Endothelial cell of umbilical vein (primary cell): ENCODE measurements around the gene CYP11A1. TPM values are rescaled to one million over a fixed set of nuclear protein-coding genes. Genes with fewer than 3 reads are reported as not detected.

Experiments
- BruUV-seq: library from RNA; stranded (reverse); fragments of 400-500 nt; replicated peaks from 2 replicates; lab custom pipeline; 2021; lab: Mats Ljungman, UMichigan
- CTCF ChIA-PET: fragments of 300-600, 350-600 bp; sonication (Branson Sonifier 250); formaldehyde crosslinking; loops from one replicate; lab custom pipeline; 2021; ENCODE audit warnings: antibody characterized with exemption, inconsistent platforms; lab: Charles Lee
- POLR2A ChIA-PET: fragments of 300-600, 350-600 bp; sonication (Branson Sonifier 250); formaldehyde crosslinking; loops from one replicate; lab custom pipeline; 2021; ENCODE audit warnings: antibody characterized with exemption, inconsistent platforms; lab: Charles Lee
- DNase-seq: peaks from one replicate; pipeline ENCODE4 v3.0.0-alpha.2; 2011; ENCODE audit warnings: low read depth, low spot score
- FAIRE-seq: peaks from 2 replicates; lab custom pipeline; 2011; peaks lifted over from hg19 to GRCh38; lab: Jason Lieb, UNC
- H2AFZ ChIP-seq: 2 replicates; pipeline ENCODE4 v1.6.0; 2012; ENCODE audit warnings: low read depth, low read length, control low read depth, inconsistent platforms
- H3K27ac ChIP-seq: 2 replicates; pipeline ENCODE4 v1.5.1; 2011; ENCODE audit warnings: low read depth, mild to moderate bottlenecking, control low read depth, low read length, moderate library complexity; ENCODE audit not compliant: insufficient read depth
- H3K27me3 ChIP-seq, 2 experiments: 2 replicates each; pipeline versions ENCODE4 v1.6.0 to v1.6.1; 2011; ENCODE audit warnings: low read length in 2 of 2, mixed read lengths in 1 of 2; ENCODE audit not compliant: control insufficient read depth in 2 of 2, insufficient read depth in 2 of 2
- H3K36me3 ChIP-seq, 2 experiments: 2 replicates in 1 of 2; 3 replicates in 1 of 2; pipeline ENCODE4 v1.5.1; 2011; ENCODE audit warnings: low read length in 2 of 2, mild to moderate bottlenecking in 1 of 2, moderate library complexity in 1 of 2; ENCODE audit not compliant: control insufficient read depth in 2 of 2, insufficient read depth in 2 of 2; ENCODE audit errors: extremely low read depth in 1 of 2
- H3K4me1 ChIP-seq: 3 replicates; pipeline ENCODE4 v1.5.1; 2011; ENCODE audit warnings: mild to moderate bottlenecking, low read length; ENCODE audit not compliant: control insufficient read depth, insufficient read depth; ENCODE audit errors: extremely low read depth
- H3K4me2 ChIP-seq: 2 replicates; pipeline ENCODE4 v1.6.1; 2011; ENCODE audit warnings: low read length, control low read depth, mixed read lengths; ENCODE audit not compliant: insufficient read depth
- H3K4me3 ChIP-seq, 3 experiments: fragments of 200-600 bp in 1 of 3; sonication (generic), shearing (Covaris generic) in 1 of 3; replicated peaks in 1 of 3; 2 replicates each; pipeline ENCODE4 v1.5.1; 2011 to 2016; ENCODE audit warnings: control low read depth in 3 of 3, low read length in 3 of 3, mild to moderate bottlenecking in 2 of 3, inconsistent platforms in 1 of 3, low read depth in 1 of 3, moderate library complexity in 1 of 3; ENCODE audit not compliant: insufficient read depth in 1 of 3
- H3K79me2 ChIP-seq: 2 replicates; pipeline ENCODE4 v1.6.0; 2012; ENCODE audit warnings: low read length, inconsistent platforms; ENCODE audit not compliant: control insufficient read depth, insufficient read depth
- H3K9ac ChIP-seq: replicated peaks from 2 replicates; pipeline ENCODE3; 2011; ENCODE audit warnings: low read length, control low read depth; ENCODE audit not compliant: insufficient read depth; ENCODE audit errors: extremely low read depth
- H3K9me1 ChIP-seq: replicated peaks from 3 replicates; pipeline ENCODE4 v1.6.0; 2011; ENCODE audit warnings: mild to moderate bottlenecking, low read length; ENCODE audit not compliant: control insufficient read depth, insufficient read depth; ENCODE audit errors: extremely low read depth
- H3K9me3 ChIP-seq: replicated peaks from 2 replicates; pipeline ENCODE4 v1.5.1; 2012; ENCODE audit warnings: low read length, inconsistent platforms; ENCODE audit not compliant: control insufficient read depth, insufficient read depth
- H4K20me1 ChIP-seq: replicated peaks from 2 replicates; pipeline ENCODE3; 2011; ENCODE audit warnings: mild to moderate bottlenecking, low read length; ENCODE audit not compliant: control insufficient read depth, insufficient read depth; ENCODE audit errors: extremely low read depth
- EZH2 ChIP-seq: IDR thresholded peaks from 2 replicates; pipeline ENCODE4 v1.6.1; 2012; ENCODE audit warnings: borderline replicate concordance, low read depth, mild to moderate bottlenecking, moderate library complexity, low read length, inconsistent platforms; ENCODE audit not compliant: severe bottlenecking
- FOS ChIP-seq: IDR thresholded peaks from 2 replicates; pipeline ENCODE4 v1.6.1; 2011; ENCODE audit warnings: mild to moderate bottlenecking, low read length, moderate library complexity, borderline replicate concordance; ENCODE audit not compliant: insufficient read depth
- GATA2 ChIP-seq: IDR thresholded peaks from 2 replicates; pipeline ENCODE4 v1.7.0; 2011; ENCODE audit warnings: low read depth, mild to moderate bottlenecking, moderate library complexity, mixed read lengths, low read length; ENCODE audit not compliant: insufficient read length, insufficient read depth
- JUN ChIP-seq: IDR thresholded peaks from 2 replicates; pipeline ENCODE4 v1.6.1; 2011; ENCODE audit warnings: borderline replicate concordance, low read depth; ENCODE audit not compliant: insufficient read length, insufficient read depth
- MAX ChIP-seq: IDR thresholded peaks from 2 replicates; pipeline ENCODE4 v1.6.1; 2011; ENCODE audit not compliant: insufficient read depth, insufficient read length
- MYC ChIP-seq: IDR thresholded peaks from one replicate; pipeline ENCODE4 v1.6.1; 2011; ENCODE audit warnings: mild to moderate bottlenecking, low read depth, low read length
- POLR2A ChIP-seq: IDR thresholded peaks from 2 replicates; pipeline ENCODE4 v1.6.1; 2012; ENCODE audit warnings: low read depth, mild to moderate bottlenecking, control low read depth, low read length
- POLR2AphosphoS5 ChIP-seq: IDR thresholded peaks from 2 replicates; pipeline ENCODE4 v1.6.1; 2012; ENCODE audit warnings: low read depth, mild to moderate bottlenecking, control low read depth, low read length, moderate library complexity; ENCODE audit not compliant: insufficient read depth
- dilution Hi-C: fragments of 300-500 bp; cut with MboI; formaldehyde crosslinking; loops from one replicate; pipeline ENCODE4 v1.15.0; 2019; ENCODE audit warnings: low sequenced_read_pairs; ENCODE audit not compliant: extremely low pct_ligation_motif_present
- intact Hi-C: fragments of 100-400 bp; cut with micrococcal nuclease; formaldehyde crosslinking; loops from one replicate; pipeline ENCODE4 v1.10.0; 2022
- polyA plus RNA-seq, 4 experiments: library from polyadenylated mRNA; depleted of rRNA in 3 of 4; stranded (reverse) in 3 of 4; unstranded in 1 of 4; fragments of >200 nt; gene quantifications; 2 replicates each; pipeline versions ENCODE4 v1.2.1 to v1.2.3, GENCODE V29; 2011 to 2012; ENCODE audit warnings: missing spikeins in 1 of 4
- total RNA-seq: library from RNA; stranded (reverse); gene quantifications from 2 replicates; pipeline ENCODE4 v1.2.3, GENCODE V29; 2021
- TF ChIP-seq, protein P1 (sequence below), 2 donors: IDR thresholded peaks; 1 replicate in 1 of 2; 2 replicates in 1 of 2; pipeline ENCODE4 v1.5.1; 2011; ENCODE audit warnings: low read length in 2 of 2, mild to moderate bottlenecking in 2 of 2, moderate library complexity in 2 of 2, control low read depth in 1 of 2, inconsistent platforms in 1 of 2, low read depth in 1 of 2; ENCODE audit not compliant: insufficient read depth in 1 of 2; ENCODE audit errors: extremely low read depth in 1 of 2

CYP11A1 gene
- total and polyA plus RNA-seq, 2 donors (not counting 3 experiments of a cell fraction or from before 2014, with no cell fraction given), result 0.08 TPM; not detected in 1

GRCh38 chr15:74405823-74406222 lies 38.4 kb upstream of the CYP11A1 start:
- H3K4me1 ChIP-seq, result peaks cover 3% of the 10 kb centered on the region
- dilution Hi-C loops, result no loop called here
- H3K4me2 ChIP-seq, result no peak overlapping the region
- no peaks in the 10 kb centered on the region for H3K9me1 ChIP-seq
- H3K9me3 ChIP-seq, result no peaks in the 10 kb centered on the region
- H3K27ac ChIP-seq, result no peak overlapping the region
- POLR2A ChIA-PET, result interaction anchor here (0.6 kb wide), 1 partner anchor 54 kb away, joined by 4 read pairs; no protein-coding TSS in a partner anchor
- no peaks in the 10 kb centered on the region for H3K36me3 ChIP-seq
- no peaks in the 10 kb centered on the region for H4K20me1 ChIP-seq
- H3K9ac ChIP-seq, result no peak overlapping the region
- TF ChIP-seq POLR2AphosphoS5, result no peak
- TF ChIP-seq, protein P1, sequence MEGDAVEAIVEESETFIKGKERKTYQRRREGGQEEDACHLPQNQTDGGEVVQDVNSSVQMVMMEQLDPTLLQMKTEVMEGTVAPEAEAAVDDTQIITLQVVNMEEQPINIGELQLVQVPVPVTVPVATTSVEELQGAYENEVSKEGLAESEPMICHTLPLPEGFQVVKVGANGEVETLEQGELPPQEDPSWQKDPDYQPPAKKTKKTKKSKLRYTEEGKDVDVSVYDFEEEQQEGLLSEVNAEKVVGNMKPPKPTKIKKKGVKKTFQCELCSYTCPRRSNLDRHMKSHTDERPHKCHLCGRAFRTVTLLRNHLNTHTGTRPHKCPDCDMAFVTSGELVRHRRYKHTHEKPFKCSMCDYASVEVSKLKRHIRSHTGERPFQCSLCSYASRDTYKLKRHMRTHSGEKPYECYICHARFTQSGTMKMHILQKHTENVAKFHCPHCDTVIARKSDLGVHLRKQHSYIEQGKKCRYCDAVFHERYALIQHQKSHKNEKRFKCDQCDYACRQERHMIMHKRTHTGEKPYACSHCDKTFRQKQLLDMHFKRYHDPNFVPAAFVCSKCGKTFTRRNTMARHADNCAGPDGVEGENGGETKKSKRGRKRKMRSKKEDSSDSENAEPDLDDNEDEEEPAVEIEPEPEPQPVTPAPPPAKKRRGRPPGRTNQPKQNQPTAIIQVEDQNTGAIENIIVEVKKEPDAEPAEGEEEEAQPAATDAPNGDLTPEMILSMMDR (IDR thresholded peaks at IDR 0.05; ENCODE audit: extremely low read depth in 1 of 2, insufficient read depth in 1 of 2, low read depth in 1 of 2, low read length in 2 of 2), result no peak
- TF ChIP-seq MYC, result no peak
- no peak for TF ChIP-seq GATA2
- no peak for TF ChIP-seq FOS
- no peak for TF ChIP-seq EZH2
- TF ChIP-seq POLR2A, result no peak
- TF ChIP-seq JUN, result no peak
- no peak for TF ChIP-seq MAX
- H3K4me3 ChIP-seq, result no peak overlapping the region
- no peak for FAIRE-seq
- no TSS peak for BruUV-seq
- intact Hi-C loops, result no loop called here
- CTCF ChIA-PET, result interaction anchor here (0.7 to 1.5 kb wide), 3 partner anchors 14 to 84 kb away, joined by 3 to 4 read pairs (median 3); no protein-coding TSS in a partner anchor
- peaks cover 0 to 17% of the 10 kb centered on the region in 2 experiments for H3K27me3 ChIP-seq
- DNase-seq, result no peak
- H3K79me2 ChIP-seq, result no peaks in the 10 kb centered on the region
- no peak overlapping the region for H2AFZ ChIP-seq
